Transverse colon (tissue), 4 donors: Measurements from ENCODE around the gene CTPS1. TPM values are rescaled to one million over a fixed set of nuclear protein-coding genes. Genes with fewer than 3 reads are reported as not detected.

Source experiments
- DNase-seq: peaks from one replicate; pipeline ENCODE4 v3.0.0-alpha.2; 2019
- H3K27ac ChIP-seq, 4 donors: fragments of 200-600 bp; sonication (generic); 2 replicates each; pipeline ENCODE4 v1.5.1; 2016 to 2018; ENCODE audit warnings: inconsistent platforms in 4 of 4
- H3K27me3 ChIP-seq: fragments of 200-600 bp; sonication (generic); 2 replicates; pipeline ENCODE4 v1.5.1; 2017; ENCODE audit warnings: inconsistent platforms
- H3K36me3 ChIP-seq, 4 donors: fragments of 200-600 bp; sonication (generic); 2 replicates each; pipeline ENCODE4 v1.5.1; 2017 to 2019; ENCODE audit warnings: inconsistent platforms in 4 of 4
- H3K4me1 ChIP-seq, 4 donors: fragments of 200-600 bp; sonication (generic); 2 replicates each; pipeline ENCODE4 v1.5.1; 2017 to 2020; ENCODE audit warnings: inconsistent platforms in 4 of 4
- H3K4me3 ChIP-seq, 4 donors: fragments of 200-600 bp; sonication (generic); 1 replicate in 1 of 4; 2 replicates in 3 of 4; pipeline versions ENCODE4 v1.5.1 to v1.6.1; 2017 to 2019; ENCODE audit warnings: inconsistent platforms in 4 of 4
- H3K9me3 ChIP-seq, 2 donors: fragments of 200-600 bp; sonication (generic); 2 replicates each; pipeline ENCODE4 v1.5.1; 2017 to 2019; ENCODE audit warnings: inconsistent platforms in 2 of 2
- EP300 ChIP-seq: sonication (generic); formaldehyde crosslinking; IDR thresholded peaks from one replicate; pipeline ENCODE4 v1.6.1; 2017; ENCODE audit warnings: antibody characterized with exemption, low read depth
- POLR2A ChIP-seq: fragments of 450-650 bp; IDR thresholded peaks from one replicate; pipeline ENCODE4 v1.6.1; 2016; ENCODE audit warnings: antibody characterized with exemption, mild to moderate bottlenecking, moderate library complexity
- POLR2AphosphoS5 ChIP-seq, 3 donors: sonication (generic); formaldehyde crosslinking; IDR thresholded peaks; one replicate each; pipeline ENCODE4 v1.6.1; 2016; ENCODE audit warnings: antibody characterized with exemption in 3 of 3
- WGBS, 2 donors: methylation state at CpG; one replicate each; pipeline ENCODE4 v1.1.5; 2018; ENCODE audit warnings: low coverage in 1 of 2; 5-methylcytosine and 5-hydroxymethylcytosine counted together
- in situ Hi-C, 4 donors: fragments of 200-750 bp; cut with MboI; loops; one replicate each; pipeline versions ENCODE4 v1.15.0 to v1.15.1; 2017; ENCODE audit warnings: low sequenced_read_pairs in 3 of 4, low pct_ligation_motif_present in 1 of 4, low pct_unique_long_range_greater_than_20kb in 1 of 4
- intact Hi-C: fragments of 100-400 bp; cut with DNase I; formaldehyde crosslinking; loops from one replicate; pipeline ENCODE4 v1.15.1; 2023; ENCODE audit warnings: low total_unique reads
- total RNA-seq, 4 donors: library from RNA; depleted of rRNA; stranded (reverse); fragments of >200 nt; gene quantifications; one replicate each; pipeline ENCODE4 v1.1.0, GENCODE V29; 2016
- TF ChIP-seq, protein P1 (sequence below), 5 experiments: fragments of 200-600 bp in 3 of 5; fragments of 450-650 bp in 2 of 5; sonication (generic) in 3 of 5; IDR thresholded peaks; 1 replicate in 2 of 5; 2 replicates in 3 of 5; pipeline ENCODE4 v1.5.1; 2016 to 2017; ENCODE audit warnings: antibody characterized with exemption in 5 of 5, inconsistent platforms in 3 of 5, mild to moderate bottlenecking in 2 of 5, moderate library complexity in 1 of 5

The CTPS1 gene
- total RNA-seq, 4 donors from 2014 or later, result 6.3 to 32.2 (median 19.7) TPM

- H3K4me3 ChIP-seq, result no peak overlapping the region
- intact Hi-C loops, result no loop called here
- in situ Hi-C loops, result loop anchor here in 1 of 4 donors (25.0 kb wide), 1 partner anchor 204 kb away; the partner anchor contains the start of gene SCMH1
- H3K27me3 ChIP-seq, result no peaks in the 10 kb centered on the region
- TF ChIP-seq, protein P1, sequence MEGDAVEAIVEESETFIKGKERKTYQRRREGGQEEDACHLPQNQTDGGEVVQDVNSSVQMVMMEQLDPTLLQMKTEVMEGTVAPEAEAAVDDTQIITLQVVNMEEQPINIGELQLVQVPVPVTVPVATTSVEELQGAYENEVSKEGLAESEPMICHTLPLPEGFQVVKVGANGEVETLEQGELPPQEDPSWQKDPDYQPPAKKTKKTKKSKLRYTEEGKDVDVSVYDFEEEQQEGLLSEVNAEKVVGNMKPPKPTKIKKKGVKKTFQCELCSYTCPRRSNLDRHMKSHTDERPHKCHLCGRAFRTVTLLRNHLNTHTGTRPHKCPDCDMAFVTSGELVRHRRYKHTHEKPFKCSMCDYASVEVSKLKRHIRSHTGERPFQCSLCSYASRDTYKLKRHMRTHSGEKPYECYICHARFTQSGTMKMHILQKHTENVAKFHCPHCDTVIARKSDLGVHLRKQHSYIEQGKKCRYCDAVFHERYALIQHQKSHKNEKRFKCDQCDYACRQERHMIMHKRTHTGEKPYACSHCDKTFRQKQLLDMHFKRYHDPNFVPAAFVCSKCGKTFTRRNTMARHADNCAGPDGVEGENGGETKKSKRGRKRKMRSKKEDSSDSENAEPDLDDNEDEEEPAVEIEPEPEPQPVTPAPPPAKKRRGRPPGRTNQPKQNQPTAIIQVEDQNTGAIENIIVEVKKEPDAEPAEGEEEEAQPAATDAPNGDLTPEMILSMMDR (IDR thresholded peaks at IDR 0.05), result no peak
- no peak for DNase-seq
- H3K4me1 ChIP-seq, result no peaks in the 10 kb centered on the region
- no peak overlapping the region for H3K27ac ChIP-seq
- 95 to 100% methylated on average over 1 to 3 of the region's 3 CpGs for WGBS, 2 donors
- H3K36me3 ChIP-seq, result peaks cover 0 to 26% (median 11%) of the 10 kb centered on the region in 4 donors
- H3K9me3 ChIP-seq, result no peaks in the 10 kb centered on the region
These were observed 53.8 kb downstream of the CTPS1 start for GRCh38 chr1:41033272-41033671.

GRCh38 chr1:41037116-41037903, 57.8 kb downstream of the CTPS1 start:
- no peaks in the 10 kb centered on the region for H3K4me1 ChIP-seq
- H3K9me3 ChIP-seq, result no peaks in the 10 kb centered on the region
- no peak for DNase-seq
- in situ Hi-C loops, result loop anchor here in 1 of 4 donors (25.0 kb wide), 1 partner anchor 200 kb away; the partner anchor contains the start of gene SCMH1
- WGBS, 2 donors, result 86 to 92% methylated on average over 1 to 3 of the region's 3 CpGs
- TF ChIP-seq EP300, result no peak
- TF ChIP-seq, protein P1 (IDR thresholded peaks at IDR 0.05), result no peak
- no peak for TF ChIP-seq POLR2AphosphoS5 (IDR thresholded peaks at IDR 0.05)
- no peak for TF ChIP-seq POLR2A
- no peak overlapping the region for H3K4me3 ChIP-seq
- peaks cover 0 to 24% (median 12%) of the 10 kb centered on the region in 4 donors for H3K36me3 ChIP-seq
- intact Hi-C loops, result no loop called here
- H3K27ac ChIP-seq, result no peak overlapping the region
- no peaks in the 10 kb centered on the region for H3K27me3 ChIP-seq

GRCh38 chr1:41038110-41038509, 58.6 kb downstream of the CTPS1 start:
- intact Hi-C loops, result no loop called here
- TF ChIP-seq, protein P1 (IDR thresholded peaks at IDR 0.05), result no peak
- TF ChIP-seq POLR2AphosphoS5 (IDR thresholded peaks at IDR 0.05) (no peak), EP300 (no peak), POLR2A (no peak)
- peaks cover 0 to 17% (median 10%) of the 10 kb centered on the region in 4 donors for H3K36me3 ChIP-seq
- no peak overlapping the region for H3K27ac ChIP-seq
- no peak for DNase-seq
- no peaks in the 10 kb centered on the region for H3K9me3 ChIP-seq
- in situ Hi-C loops, result loop anchor here in 1 of 4 donors (25.0 kb wide), 1 partner anchor 199 kb away; the partner anchor contains the start of gene SCMH1
- 95 to 100% methylated on average over 1 to 5 of the region's 5 CpGs for WGBS, 2 donors
- H3K27me3 ChIP-seq, result no peaks in the 10 kb centered on the region
- H3K4me3 ChIP-seq, result no peak overlapping the region
- H3K4me1 ChIP-seq, result no peaks in the 10 kb centered on the region

- in situ Hi-C loops, result loop anchor here in 1 of 4 donors (25.0 kb wide), 1 partner anchor 196 kb away; the partner anchor contains the start of gene SCMH1
- DNase-seq, result no peak
These were observed 62.2 kb downstream of the CTPS1 start for GRCh38 chr1:41041614-41042270.

More at GRCh38 chr1:41041614-41042270, 62.2 kb downstream of the CTPS1 start:
- Histone ChIP-seq H3K4me1 (peaks cover 7 to 26% (median 16%) of the 10 kb centered on the region in 4 donors), H3K36me3 (peaks cover 0 to 8% (median 3%) of the 10 kb centered on the region in 4 donors), H3K27me3 (no peaks in the 10 kb centered on the region), H3K27ac (no peak overlapping the region), H3K4me3 (no peak overlapping the region), H3K9me3 (no peaks in the 10 kb centered on the region)
- 85 to 89% methylated on average over 2 to 3 of the region's 3 CpGs for WGBS, 2 donors
- no peak for TF ChIP-seq EP300
- no peak for TF ChIP-seq POLR2AphosphoS5 (IDR thresholded peaks at IDR 0.05)
- TF ChIP-seq POLR2A, result no peak
- TF ChIP-seq, protein P1 (IDR thresholded peaks at IDR 0.05), result no peak
- intact Hi-C loops, result no loop called here
